Regular cardiac myocyte (primary cell): ENCODE data around the gene ZNF311. TPM values are rescaled to one million over a fixed set of nuclear protein-coding genes. Genes with fewer than 3 reads are reported as not detected.

Source experiments
- total RNA-seq: library from RNA; depleted of rRNA; stranded (reverse); fragments of >200 nt; gene quantifications from 2 replicates; pipeline ENCODE4 v1.2.3, GENCODE V29; 2014

ZNF311 gene
- 0.96 and 2.3 TPM in 2 replicates for total RNA-seq

DNA sequence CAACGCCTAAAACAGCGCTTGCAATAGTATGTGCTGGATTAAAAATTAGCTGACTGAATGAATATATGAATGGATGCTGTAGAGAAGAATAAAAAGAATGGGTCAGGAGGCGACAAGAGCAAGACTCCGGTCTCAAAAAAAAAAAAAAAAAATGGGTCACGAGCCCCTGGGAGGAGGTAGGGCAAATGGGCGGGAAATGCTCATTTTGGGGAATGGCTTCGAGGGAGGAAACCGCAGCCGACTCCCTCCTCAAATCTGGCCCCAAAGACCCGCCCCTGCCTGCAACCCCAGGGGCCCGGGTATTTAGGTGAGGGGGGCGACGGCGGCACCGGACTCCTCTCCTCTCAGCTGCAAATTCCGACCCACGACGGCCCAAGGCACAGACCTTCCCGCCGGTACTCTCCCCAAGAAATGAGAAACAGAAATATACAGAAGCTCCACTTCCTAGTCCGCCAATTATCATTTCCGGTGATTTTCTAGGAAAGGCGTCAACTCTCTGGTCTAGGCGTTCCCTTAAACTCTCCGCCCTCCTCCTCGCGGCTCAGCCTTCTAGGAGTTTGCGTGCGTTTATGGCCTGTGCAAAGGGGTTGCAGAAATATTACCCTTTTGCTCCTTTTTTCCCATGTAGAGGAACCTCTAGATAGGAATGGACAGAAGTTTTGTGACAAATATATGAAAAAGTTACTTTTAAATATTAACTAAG, at the start of gene ZNF311:
Gene ZNF311, minus strand, starts transcription at position 133 of the 703 bp plus-strand sequence. CDS start 1,361 bp downstream, outside the sequence.

DNA sequence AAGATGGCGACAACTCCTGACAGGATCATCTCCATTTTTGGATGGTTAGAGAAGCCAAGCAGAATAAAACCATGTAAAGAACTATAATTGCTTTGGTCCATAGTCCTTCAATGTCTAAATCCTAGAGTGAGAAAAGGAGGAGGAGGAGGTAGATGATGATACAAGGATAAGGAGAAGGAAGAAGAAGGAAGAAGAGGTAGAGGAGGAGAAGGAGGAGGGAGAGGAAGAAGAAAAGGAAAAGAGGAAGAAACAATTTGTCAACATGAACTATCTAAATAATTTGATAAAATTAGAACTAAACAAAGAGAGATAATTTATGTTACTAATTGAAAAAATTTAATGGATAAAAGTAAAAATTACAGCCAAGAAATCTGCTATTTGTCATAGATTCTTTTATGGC, 40.0 kb upstream of the ZNF311 start, which contains the start of gene OR2W1:
Gene OR2W1, minus strand, starts transcription at position 101 of the 400 bp plus-strand sequence. Its CDS starts 0 bp downstream, at position 101.

Other genes with a start within 250 kb of the ZNF311 start
- gene TRIM27, start 81.3 kb downstream of the ZNF311 start, total RNA-seq: 47.0 and 50.2 TPM in 2 replicates
- not detected in 2 replicates for gene OR2W1, start 39.9 kb upstream of the ZNF311 start, total RNA-seq
- not detected in 2 replicates for gene OR2B3, start 82.0 kb upstream of the ZNF311 start, total RNA-seq
- gene OR2J1, start 94.2 kb upstream of the ZNF311 start, total RNA-seq: not detected in 2 replicates
- gene OR2J3, start 102.7 kb upstream of the ZNF311 start, total RNA-seq: not detected in 2 replicates
- not detected in 2 replicates for gene OR2J2, start 165.6 kb upstream of the ZNF311 start, total RNA-seq